OCI-LY3 (cell line): ENCODE results near the gene BEND7.
"Not testable (repeated sequence)": the region's sequence is repeated elsewhere in the genome, so short reads cannot be mapped to it uniquely, and the experiment has no call there.

Experiments used
- H2AFZ ChIP-seq: fragments of 200-600, 300-600 bp; shearing (Covaris generic); 2 replicates; pipeline ENCODE4 v1.6.0; 2014; ENCODE audit warnings: antibody characterized with exemption, low read depth, low read length
- H3K27ac ChIP-seq: fragments of 200-600, 300-600 bp; sonication (generic); 2 replicates; pipeline ENCODE4 v1.5.1; 2014; ENCODE audit warnings: mild to moderate bottlenecking, low read length, moderate library complexity, mixed read lengths
- H3K27me3 ChIP-seq: fragments of 200-600, 300-600 bp; sonication (generic); 2 replicates; pipeline ENCODE4 v1.6.1; 2014; ENCODE audit warnings: low read depth, low read length, mixed read lengths
- H3K36me3 ChIP-seq: fragments of 200-600, 300-600 bp; sonication (generic); replicated peaks from 2 replicates; pipeline ENCODE3; 2014; ENCODE audit warnings: low read depth, low read length, mixed read lengths
- H3K4me1 ChIP-seq: fragments of 300-600, 200-600 bp; sonication (generic); 2 replicates; pipeline ENCODE4 v1.6.1; 2014; ENCODE audit warnings: low read length, mixed read lengths
- H3K4me2 ChIP-seq: fragments of 200-600, 300-600 bp; sonication (generic); 2 replicates; pipeline ENCODE4 v1.6.1; 2014; ENCODE audit warnings: low read length, mixed read lengths
- H3K4me3 ChIP-seq: fragments of 300-600, 200-600 bp; sonication (generic); 2 replicates; pipeline ENCODE4 v1.5.1; 2014; ENCODE audit warnings: antibody characterized with exemption, mild to moderate bottlenecking, low read length, moderate library complexity
- H3K79me2 ChIP-seq: fragments of 300-600, 200-600 bp; shearing (Covaris generic); 2 replicates; pipeline ENCODE4 v1.6.1; 2014; ENCODE audit warnings: mild to moderate bottlenecking, low read length, mixed read lengths
- H3K9ac ChIP-seq: fragments of 300-600, 200-600 bp; shearing (Covaris generic); 2 replicates; pipeline ENCODE4 v1.6.0; 2014; ENCODE audit warnings: mild to moderate bottlenecking, low read length, moderate library complexity
- H3K9me3 ChIP-seq: fragments of 200-600, 300-600 bp; shearing (Covaris generic); 2 replicates; pipeline ENCODE4 v1.6.1; 2014; ENCODE audit warnings: low read length, mixed read lengths; ENCODE audit not compliant: insufficient read depth
- H4K20me1 ChIP-seq: fragments of 200-600, 300-600 bp; sonication (generic); 2 replicates; pipeline ENCODE4 v1.6.1; 2016; ENCODE audit warnings: low read length, mixed read lengths; ENCODE audit not compliant: insufficient read depth
- EZH2phosphoT487 ChIP-seq: fragments of 200-600 bp; shearing (Covaris generic); IDR thresholded peaks from 2 replicates; pipeline ENCODE4 v1.6.1; 2018; ENCODE audit warnings: antibody characterized with exemption, mixed run types, low read depth
- TF ChIP-seq, protein P1 (sequence below): fragments of 200-600, 300-600 bp; sonication (generic); IDR thresholded peaks from 2 replicates; pipeline ENCODE4 v1.5.1; 2014; ENCODE audit warnings: antibody characterized with exemption, low read length, low read depth

BEND7 gene

DNA sequence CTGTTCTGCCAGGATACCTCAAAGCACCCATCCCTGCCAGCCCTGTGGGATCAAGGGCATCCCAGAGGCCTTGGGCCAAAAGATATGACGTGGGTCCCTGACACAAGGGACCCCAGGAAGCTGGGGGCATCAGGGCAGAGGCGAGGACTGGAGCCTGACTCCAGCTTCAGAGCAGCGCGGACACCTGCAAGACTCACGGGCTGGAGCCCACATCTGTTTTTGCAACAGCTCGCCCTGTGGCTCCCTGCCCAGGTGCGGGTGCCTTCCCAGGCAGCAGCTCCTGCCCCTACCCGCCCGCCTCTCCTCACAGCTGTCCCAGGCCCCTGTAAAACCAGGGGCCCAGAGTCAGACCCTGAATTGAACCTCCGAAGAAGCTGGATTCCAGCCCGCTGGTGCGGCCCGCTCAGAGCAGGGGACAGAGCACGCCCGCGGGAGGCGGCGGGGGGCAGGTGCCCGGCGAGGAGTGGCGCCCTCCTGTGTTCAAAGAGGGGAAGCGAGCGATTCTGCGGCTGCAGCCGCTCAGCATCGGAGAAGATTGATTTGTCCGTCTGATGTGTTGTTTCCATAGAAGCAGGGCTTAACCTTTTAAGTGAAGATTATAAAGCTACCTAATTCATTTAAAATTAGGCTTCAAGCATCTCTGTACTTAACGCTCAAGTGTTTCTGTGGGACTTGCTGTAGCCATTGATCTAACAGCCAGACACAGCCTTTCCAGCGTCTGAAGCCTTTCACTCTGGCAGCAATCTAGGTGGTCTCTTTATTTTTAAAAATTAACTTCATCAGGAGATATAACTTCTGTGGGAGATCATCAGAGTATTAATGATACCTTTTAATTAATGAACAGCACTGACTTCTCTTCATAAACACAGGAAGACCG, 88.4 kb downstream of the BEND7 start:
- H3K79me2 ChIP-seq = no peaks in the 10 kb centered on the region
- H2AFZ ChIP-seq = peak overlapping the region; percentile 80
- peak overlapping the region; percentile 74 for H3K4me3 ChIP-seq
- no peak overlapping the region for H3K27ac ChIP-seq
- peak overlapping the region; percentile 90 for H3K4me2 ChIP-seq
- H4K20me1 ChIP-seq = no peaks in the 10 kb centered on the region
- peak overlapping the region; percentile 36; the same call in 1 of the 2 replicates for H3K9ac ChIP-seq
- no peak for TF ChIP-seq EZH2phosphoT487
- TF ChIP-seq, protein P1, sequence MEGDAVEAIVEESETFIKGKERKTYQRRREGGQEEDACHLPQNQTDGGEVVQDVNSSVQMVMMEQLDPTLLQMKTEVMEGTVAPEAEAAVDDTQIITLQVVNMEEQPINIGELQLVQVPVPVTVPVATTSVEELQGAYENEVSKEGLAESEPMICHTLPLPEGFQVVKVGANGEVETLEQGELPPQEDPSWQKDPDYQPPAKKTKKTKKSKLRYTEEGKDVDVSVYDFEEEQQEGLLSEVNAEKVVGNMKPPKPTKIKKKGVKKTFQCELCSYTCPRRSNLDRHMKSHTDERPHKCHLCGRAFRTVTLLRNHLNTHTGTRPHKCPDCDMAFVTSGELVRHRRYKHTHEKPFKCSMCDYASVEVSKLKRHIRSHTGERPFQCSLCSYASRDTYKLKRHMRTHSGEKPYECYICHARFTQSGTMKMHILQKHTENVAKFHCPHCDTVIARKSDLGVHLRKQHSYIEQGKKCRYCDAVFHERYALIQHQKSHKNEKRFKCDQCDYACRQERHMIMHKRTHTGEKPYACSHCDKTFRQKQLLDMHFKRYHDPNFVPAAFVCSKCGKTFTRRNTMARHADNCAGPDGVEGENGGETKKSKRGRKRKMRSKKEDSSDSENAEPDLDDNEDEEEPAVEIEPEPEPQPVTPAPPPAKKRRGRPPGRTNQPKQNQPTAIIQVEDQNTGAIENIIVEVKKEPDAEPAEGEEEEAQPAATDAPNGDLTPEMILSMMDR = peak; percentile 72
- no peaks in the 10 kb centered on the region for H3K9me3 ChIP-seq
- no peaks in the 10 kb centered on the region for H3K36me3 ChIP-seq
- H3K4me1 ChIP-seq = no peaks in the 10 kb centered on the region
- peaks cover 19% of the 10 kb centered on the region for H3K27me3 ChIP-seq

DNA sequence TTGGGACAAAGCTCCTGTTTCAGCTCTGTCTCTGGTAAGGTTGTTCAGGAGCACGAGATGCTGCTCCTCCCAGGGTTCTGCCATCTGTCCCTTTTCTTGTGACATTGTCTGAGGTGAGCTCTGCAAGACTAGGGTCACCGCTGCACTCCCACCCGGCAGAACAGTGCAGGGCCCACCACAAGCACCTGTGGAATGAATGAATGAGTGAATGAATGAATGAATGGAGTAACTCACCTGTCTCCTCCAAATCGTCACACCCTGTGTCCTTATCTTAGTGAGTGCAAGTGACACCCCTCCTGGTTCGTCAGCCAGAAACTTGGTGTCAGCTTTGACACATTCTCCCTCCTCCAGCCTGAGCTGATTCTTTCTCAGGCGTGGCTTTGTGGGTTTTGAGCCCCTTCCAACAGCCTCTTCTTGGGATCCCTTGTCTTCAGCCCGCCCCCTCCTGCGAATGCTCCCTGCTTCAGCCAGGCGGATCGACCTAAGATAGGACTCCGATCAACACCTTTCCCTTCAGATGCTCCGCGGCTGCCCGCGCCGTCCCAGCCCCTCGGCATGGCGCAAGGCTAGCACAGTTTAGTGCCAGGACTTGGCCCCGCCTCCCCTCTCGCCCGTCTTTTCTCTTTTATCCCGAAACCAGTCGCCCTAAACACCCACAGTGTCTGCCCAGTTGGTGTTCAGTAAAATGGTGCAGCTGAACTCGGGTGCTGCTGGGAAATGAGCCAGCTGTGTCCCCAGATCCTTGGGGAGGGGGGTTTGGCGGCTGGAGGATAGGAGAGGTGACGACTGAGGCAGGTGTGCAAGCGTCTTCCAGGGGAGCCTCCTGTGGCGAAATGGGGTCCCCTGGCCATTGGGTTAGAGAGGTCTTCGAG, 89.3 kb downstream of the BEND7 start:
- TF ChIP-seq, protein P1 = no peak
- no peak for TF ChIP-seq EZH2phosphoT487
- Histone ChIP-seq H3K9ac (no peak overlapping the region), H3K36me3 (no peaks in the 10 kb centered on the region), H3K27me3 (peaks cover 19% of the 10 kb centered on the region), H4K20me1 (no peaks in the 10 kb centered on the region), H3K4me2 (peak overlapping the region; percentile 90), H3K4me3 (peak overlapping the region; percentile 74; the same call in 1 of the 2 replicates), H3K79me2 (no peaks in the 10 kb centered on the region), H3K4me1 (no peaks in the 10 kb centered on the region), H2AFZ (no peak overlapping the region), H3K27ac (no peak overlapping the region), H3K9me3 (no peaks in the 10 kb centered on the region)

DNA sequence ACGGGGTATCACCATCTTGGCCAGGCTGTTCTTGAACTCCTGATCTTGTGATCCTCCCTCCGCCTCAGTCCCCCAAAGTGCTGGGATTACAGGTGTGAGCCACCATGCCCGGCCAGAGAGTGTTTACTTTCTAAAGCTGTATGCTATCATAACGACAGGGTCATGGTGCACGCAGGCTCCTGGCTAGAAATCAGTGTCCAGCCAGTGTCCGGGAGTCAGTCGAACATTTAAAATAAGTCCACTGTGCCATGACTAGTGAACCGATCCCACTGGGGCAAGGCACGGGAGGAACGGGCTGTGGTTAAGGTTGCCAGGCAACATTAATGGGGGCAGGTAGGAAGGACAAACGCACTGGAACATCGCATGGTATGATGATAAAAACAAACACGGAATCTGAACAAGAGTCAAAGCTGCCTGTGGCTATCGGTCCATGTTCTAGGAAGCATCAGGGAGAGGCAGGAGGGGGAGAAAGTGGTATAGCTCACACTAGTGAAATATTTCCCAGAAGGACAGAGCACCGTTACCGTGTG, 91.7 kb downstream of the BEND7 start:
- Histone ChIP-seq H3K9ac (no peak overlapping the region), H3K4me1 (no peaks in the 10 kb centered on the region), H2AFZ (no peak overlapping the region), H3K79me2 (no peaks in the 10 kb centered on the region), H3K27me3 (peaks cover 11% of the 10 kb centered on the region; the same call in 1 of the 2 replicates), H3K27ac (no peak overlapping the region), H3K4me2 (no peak overlapping the region), H4K20me1 (no peaks in the 10 kb centered on the region), H3K4me3 (no peak overlapping the region), H3K9me3 (no peaks in the 10 kb centered on the region), H3K36me3 (no peaks in the 10 kb centered on the region)
- TF ChIP-seq, protein P1 = no peak
- TF ChIP-seq EZH2phosphoT487 = no peak

DNA sequence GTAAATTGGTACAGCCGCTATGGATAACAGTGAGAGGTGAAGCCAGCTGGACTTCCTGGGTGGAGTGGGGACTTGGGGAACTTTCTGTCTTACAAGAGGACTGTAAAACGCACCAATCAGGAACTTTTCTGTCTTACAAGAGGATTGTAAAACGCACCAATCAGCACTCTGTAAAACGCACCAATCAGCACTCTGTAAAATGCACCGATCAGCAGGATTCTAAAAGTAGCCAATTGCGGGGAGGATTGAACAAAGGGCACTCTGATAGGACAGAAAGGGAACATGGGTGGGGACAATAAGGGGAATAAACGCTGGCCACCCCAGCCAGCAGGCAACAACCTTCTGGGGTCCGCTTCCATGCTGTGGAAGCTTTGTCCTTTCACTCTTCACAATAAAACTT, 100.9 kb downstream of the BEND7 start:
- not testable (repeated sequence) for H4K20me1 ChIP-seq, H3K4me2 ChIP-seq, H3K27me3 ChIP-seq, H3K27ac ChIP-seq, H3K79me2 ChIP-seq, H3K36me3 ChIP-seq, H3K4me3 ChIP-seq, H3K4me1 ChIP-seq, H3K9me3 ChIP-seq, H3K9ac ChIP-seq, H2AFZ ChIP-seq
